Endodermal cell (in vitro differentiated cells): ENCODE data around the gene CHCHD3. TPM values are rescaled to one million over a fixed set of nuclear protein-coding genes. Genes with fewer than 3 reads are reported as not detected.

Source experiments
- DNase-seq: peaks from one replicate; pipeline ENCODE4 v3.0.0-alpha.2; 2017
- H3K27ac ChIP-seq: 2 replicates; pipeline ENCODE4 v1.5.1; 2013; ENCODE audit warnings: mild to moderate bottlenecking, low read depth, low read length, moderate library complexity
- H3K27me3 ChIP-seq: 2 replicates; pipeline ENCODE4 v1.6.1; 2013; ENCODE audit warnings: mild to moderate bottlenecking, low read length, moderate library complexity; ENCODE audit not compliant: insufficient read depth, control insufficient read depth, poor library complexity, severe bottlenecking
- H3K36me3 ChIP-seq: 2 replicates; pipeline ENCODE4 v1.7.0; 2013; ENCODE audit warnings: mild to moderate bottlenecking, low read length, moderate library complexity; ENCODE audit not compliant: control insufficient read depth, insufficient read depth
- H3K4me1 ChIP-seq: one replicate; pipeline ENCODE4 v1.7.0; 2013; ENCODE audit warnings: low read length; ENCODE audit not compliant: control insufficient read depth, insufficient read depth
- H3K4me3 ChIP-seq: 2 replicates; pipeline ENCODE4 v1.5.1; 2013; ENCODE audit warnings: mild to moderate bottlenecking, low read length, moderate library complexity
- H3K9ac ChIP-seq: 2 replicates; pipeline ENCODE4 v1.6.1; 2013; ENCODE audit warnings: mild to moderate bottlenecking, low read length, moderate library complexity; ENCODE audit not compliant: poor library complexity, severe bottlenecking; ENCODE audit errors: extremely low read depth
- H3K9me3 ChIP-seq: 2 replicates; pipeline ENCODE4 v1.6.1; 2013; ENCODE audit warnings: mild to moderate bottlenecking, low read length, moderate library complexity; ENCODE audit not compliant: control insufficient read depth
- H3K27ac Mint-ChIP-seq: 2 replicates; pipeline ENCODE4 v1.8.0; 2020; ENCODE audit warnings: mixed read lengths
- H3K27me3 Mint-ChIP-seq: 2 replicates; pipeline ENCODE4 v1.8.0; 2021; ENCODE audit warnings: mild to moderate bottlenecking, mixed read lengths; ENCODE audit not compliant: insufficient read depth
- H3K36me3 Mint-ChIP-seq: 2 replicates; pipeline ENCODE4 v1.8.0; 2020; ENCODE audit warnings: low read depth, mixed read lengths
- H3K4me1 Mint-ChIP-seq: 2 replicates; pipeline ENCODE4 v1.8.0; 2020; ENCODE audit warnings: mixed read lengths
- H3K4me3 Mint-ChIP-seq: 2 replicates; pipeline ENCODE4 v1.8.0; 2020; ENCODE audit warnings: mild to moderate bottlenecking, moderate library complexity, mixed read lengths
- H3K9me3 Mint-ChIP-seq: 2 replicates; pipeline ENCODE4 v1.8.0; 2020; ENCODE audit warnings: mild to moderate bottlenecking, mixed read lengths
- WGBS, 2 experiments: methylation state at CpG; one replicate each; pipeline versions ENCODE4 v1.1.5 to v1.1.7; 2013; ENCODE audit warnings: missing lambda C conversion rate in 2 of 2, mixed read lengths in 1 of 2; ENCODE audit not compliant: insufficient coverage in 1 of 2, insufficient read length in 1 of 2; 5-methylcytosine and 5-hydroxymethylcytosine counted together
- total RNA-seq, 2 donors: library from RNA; stranded (reverse); fragmentation: NEBNext Ultra II Directional in 1 of 2; extraction: Animal tissue kit (Norgen Biotek cat#: 25700) in 1 of 2; gene quantifications; 2 replicates in 1 of 2; 3 replicates in 1 of 2; pipeline ENCODE4 v1.2.1, GENCODE V29; 2021
- TF ChIP-seq, protein P1 (sequence below): fragments of 200-600 bp; sonication (generic); conservative IDR thresholded peaks from 2 replicates; pipeline ENCODE4 v1.5.0; 2021; ENCODE audit warnings: antibody characterized with exemption, mild to moderate bottlenecking

The CHCHD3 gene
- total RNA-seq, 2 donors from 2014 or later = 70.4 to 75.2 TPM

DNA sequence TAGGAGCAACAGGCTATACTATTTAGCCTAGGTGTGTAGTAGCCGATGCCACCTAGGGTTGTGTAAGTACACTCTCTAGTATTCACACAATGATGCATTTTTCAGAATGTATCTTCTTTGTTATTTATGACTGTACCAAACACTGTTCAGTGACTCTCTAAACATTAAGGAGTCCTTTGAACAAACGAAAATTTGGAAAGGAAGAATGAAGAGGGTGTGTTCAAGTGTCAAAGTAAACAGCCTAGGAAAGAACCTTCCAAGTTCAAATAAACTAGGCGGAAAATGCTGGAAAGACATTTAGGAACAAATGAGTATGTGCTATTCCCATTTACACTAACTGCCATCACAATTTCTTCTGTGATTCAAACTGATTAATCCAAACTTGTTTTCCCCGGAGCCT is 142.4 kb downstream of the CHCHD3 start:
- Histone ChIP-seq H3K4me1 (no peaks in the 10 kb centered on the region), H3K27me3 (no peaks in the 10 kb centered on the region), H3K9ac (no peak overlapping the region), H3K9me3 (peaks cover 10% of the 10 kb centered on the region), H3K4me3 (no peak overlapping the region), H3K27ac (no peak overlapping the region), H3K36me3 (no peaks in the 10 kb centered on the region)
- no peaks in the 10 kb centered on the region for H3K27me3 Mint-ChIP-seq
- H3K36me3 Mint-ChIP-seq = peaks cover 5% of the 10 kb centered on the region
- TF ChIP-seq, protein P1, sequence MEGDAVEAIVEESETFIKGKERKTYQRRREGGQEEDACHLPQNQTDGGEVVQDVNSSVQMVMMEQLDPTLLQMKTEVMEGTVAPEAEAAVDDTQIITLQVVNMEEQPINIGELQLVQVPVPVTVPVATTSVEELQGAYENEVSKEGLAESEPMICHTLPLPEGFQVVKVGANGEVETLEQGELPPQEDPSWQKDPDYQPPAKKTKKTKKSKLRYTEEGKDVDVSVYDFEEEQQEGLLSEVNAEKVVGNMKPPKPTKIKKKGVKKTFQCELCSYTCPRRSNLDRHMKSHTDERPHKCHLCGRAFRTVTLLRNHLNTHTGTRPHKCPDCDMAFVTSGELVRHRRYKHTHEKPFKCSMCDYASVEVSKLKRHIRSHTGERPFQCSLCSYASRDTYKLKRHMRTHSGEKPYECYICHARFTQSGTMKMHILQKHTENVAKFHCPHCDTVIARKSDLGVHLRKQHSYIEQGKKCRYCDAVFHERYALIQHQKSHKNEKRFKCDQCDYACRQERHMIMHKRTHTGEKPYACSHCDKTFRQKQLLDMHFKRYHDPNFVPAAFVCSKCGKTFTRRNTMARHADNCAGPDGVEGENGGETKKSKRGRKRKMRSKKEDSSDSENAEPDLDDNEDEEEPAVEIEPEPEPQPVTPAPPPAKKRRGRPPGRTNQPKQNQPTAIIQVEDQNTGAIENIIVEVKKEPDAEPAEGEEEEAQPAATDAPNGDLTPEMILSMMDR = no peak
- no peaks in the 10 kb centered on the region for H3K9me3 Mint-ChIP-seq
- H3K4me1 Mint-ChIP-seq = peaks cover 6% of the 10 kb centered on the region
- H3K27ac Mint-ChIP-seq = no peak overlapping the region
- 89 to 90% methylated on average over 3 to 4 of the region's 4 CpGs for WGBS, 2 experiments
- no peak overlapping the region for H3K4me3 Mint-ChIP-seq
- no peak for DNase-seq

DNA sequence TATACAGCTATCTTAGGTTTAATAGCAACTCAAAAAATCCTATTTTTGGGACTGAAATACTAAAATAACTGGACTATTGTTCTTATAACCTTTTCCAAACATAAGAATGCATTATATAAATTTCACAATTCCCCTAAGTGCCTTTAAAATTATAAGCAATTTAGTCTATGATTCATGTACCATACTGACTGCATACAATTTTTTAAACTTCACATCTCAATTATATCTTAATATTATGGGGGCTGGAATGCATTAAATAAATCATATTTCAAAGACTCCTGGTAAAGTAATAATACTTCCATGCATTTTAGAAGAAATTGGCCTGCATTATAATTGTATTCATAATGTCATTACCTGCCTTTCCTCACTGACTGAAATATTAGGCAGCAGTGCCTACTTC is 144.6 kb downstream of the CHCHD3 start:
- H3K9me3 Mint-ChIP-seq = no peaks in the 10 kb centered on the region
- H3K36me3 Mint-ChIP-seq = peaks cover 5% of the 10 kb centered on the region
- H3K27ac Mint-ChIP-seq = no peak overlapping the region
- no peak overlapping the region for H3K27ac ChIP-seq
- no peaks in the 10 kb centered on the region for H3K27me3 Mint-ChIP-seq
- H3K9me3 ChIP-seq = peaks cover 10% of the 10 kb centered on the region
- H3K4me1 ChIP-seq = no peaks in the 10 kb centered on the region
- H3K4me3 ChIP-seq = no peak overlapping the region
- H3K4me1 Mint-ChIP-seq = peaks cover 8% of the 10 kb centered on the region
- no peak for DNase-seq
- no peak overlapping the region for H3K9ac ChIP-seq
- no peaks in the 10 kb centered on the region for H3K36me3 ChIP-seq
- TF ChIP-seq, protein P1 = no peak
- no peaks in the 10 kb centered on the region for H3K27me3 ChIP-seq
- no peak overlapping the region for H3K4me3 Mint-ChIP-seq

DNA sequence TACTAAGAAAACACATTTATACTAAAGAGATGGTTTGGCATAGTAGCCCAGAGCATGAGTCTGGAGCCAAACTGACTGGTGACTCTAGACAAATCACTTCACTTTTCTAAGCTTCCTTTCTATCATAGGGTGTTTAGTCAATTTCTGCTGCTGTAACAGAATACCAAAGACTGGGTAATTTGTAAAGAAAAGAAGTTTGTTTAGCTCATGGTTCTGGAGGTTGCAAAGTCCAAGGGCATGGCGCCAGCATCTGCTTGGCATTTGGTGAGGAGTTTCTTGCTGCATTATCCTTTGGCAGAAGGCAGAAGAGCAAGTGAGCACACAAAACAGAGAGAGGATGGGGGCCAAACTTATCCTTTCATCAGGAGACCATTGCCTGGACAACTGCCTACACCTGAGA is 146.3 kb downstream of the CHCHD3 start:
- no peak for DNase-seq
- no peaks in the 10 kb centered on the region for H3K9me3 Mint-ChIP-seq
- Histone ChIP-seq H3K27ac (no peak overlapping the region), H3K9me3 (peaks cover 10% of the 10 kb centered on the region), H3K27me3 (no peaks in the 10 kb centered on the region), H3K4me3 (no peak overlapping the region), H3K9ac (no peak overlapping the region), H3K4me1 (no peaks in the 10 kb centered on the region), H3K36me3 (no peaks in the 10 kb centered on the region)
- H3K27ac Mint-ChIP-seq = no peak overlapping the region
- H3K27me3 Mint-ChIP-seq = no peaks in the 10 kb centered on the region
- TF ChIP-seq, protein P1 = no peak
- peaks cover 16% of the 10 kb centered on the region for H3K4me1 Mint-ChIP-seq
- H3K4me3 Mint-ChIP-seq = no peak overlapping the region
- H3K36me3 Mint-ChIP-seq = peaks cover 5% of the 10 kb centered on the region
- WGBS, 2 experiments = 98 to 100% methylated on average over 1 of the region's 1 CpG
